T-helper 1 cell treated with Interleukin-12 subunit alpha and Interleukin-12 subunit beta and Interleukin-4 antibody, amounts not matched to agents 30 μg/mL and 1 μg/mL, for 36 hours (primary cell): ENCODE results near the gene MET.

ENCODE experiments used
- H3K27ac Mint-ChIP-seq: one replicate; pipeline ENCODE4 v1.8.0; 2021; ENCODE audit warnings: mild to moderate bottlenecking, mixed read lengths
- H3K27me3 Mint-ChIP-seq: one replicate; pipeline ENCODE4 v1.8.0; 2021; ENCODE audit warnings: low read depth, mixed read lengths
- H3K36me3 Mint-ChIP-seq: one replicate; pipeline ENCODE4 v1.8.0; 2021; ENCODE audit warnings: low read depth, mixed read lengths
- H3K4me1 Mint-ChIP-seq: one replicate; pipeline ENCODE4 v1.8.0; 2021; ENCODE audit warnings: low read depth, mixed read lengths
- H3K4me3 Mint-ChIP-seq: one replicate; pipeline ENCODE4 v1.8.0; 2021; ENCODE audit warnings: mild to moderate bottlenecking, moderate library complexity, mixed read lengths
- H3K9me3 Mint-ChIP-seq: one replicate; pipeline ENCODE4 v1.8.0; 2021; ENCODE audit warnings: mixed read lengths

MET gene

DNA sequence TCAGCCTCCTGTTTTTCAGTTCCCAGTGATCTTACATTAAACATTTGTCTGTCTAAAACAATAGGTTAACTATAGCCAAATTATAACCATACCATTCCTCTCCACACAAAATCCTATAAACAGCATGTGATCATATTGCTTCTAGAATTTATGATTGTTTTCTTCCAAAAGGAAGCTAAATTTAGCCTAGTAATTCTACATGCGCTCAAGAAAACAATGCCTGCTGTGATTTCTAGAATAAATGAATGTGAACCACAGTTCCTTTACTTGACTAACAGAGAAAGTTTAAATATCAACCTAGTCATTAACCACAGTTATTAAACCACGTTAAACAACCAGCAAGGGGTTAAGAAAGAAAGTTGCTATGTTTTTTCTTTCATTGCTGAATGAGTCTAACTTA lies 26.4 kb downstream of the MET start:
- no peaks in the 10 kb centered on the region for H3K9me3 Mint-ChIP-seq
- H3K4me1 Mint-ChIP-seq = no peaks in the 10 kb centered on the region
- H3K27ac Mint-ChIP-seq = no peak overlapping the region
- H3K36me3 Mint-ChIP-seq = no peaks in the 10 kb centered on the region
- H3K27me3 Mint-ChIP-seq = peaks cover 8% of the 10 kb centered on the region
- H3K4me3 Mint-ChIP-seq = no peak overlapping the region

DNA sequence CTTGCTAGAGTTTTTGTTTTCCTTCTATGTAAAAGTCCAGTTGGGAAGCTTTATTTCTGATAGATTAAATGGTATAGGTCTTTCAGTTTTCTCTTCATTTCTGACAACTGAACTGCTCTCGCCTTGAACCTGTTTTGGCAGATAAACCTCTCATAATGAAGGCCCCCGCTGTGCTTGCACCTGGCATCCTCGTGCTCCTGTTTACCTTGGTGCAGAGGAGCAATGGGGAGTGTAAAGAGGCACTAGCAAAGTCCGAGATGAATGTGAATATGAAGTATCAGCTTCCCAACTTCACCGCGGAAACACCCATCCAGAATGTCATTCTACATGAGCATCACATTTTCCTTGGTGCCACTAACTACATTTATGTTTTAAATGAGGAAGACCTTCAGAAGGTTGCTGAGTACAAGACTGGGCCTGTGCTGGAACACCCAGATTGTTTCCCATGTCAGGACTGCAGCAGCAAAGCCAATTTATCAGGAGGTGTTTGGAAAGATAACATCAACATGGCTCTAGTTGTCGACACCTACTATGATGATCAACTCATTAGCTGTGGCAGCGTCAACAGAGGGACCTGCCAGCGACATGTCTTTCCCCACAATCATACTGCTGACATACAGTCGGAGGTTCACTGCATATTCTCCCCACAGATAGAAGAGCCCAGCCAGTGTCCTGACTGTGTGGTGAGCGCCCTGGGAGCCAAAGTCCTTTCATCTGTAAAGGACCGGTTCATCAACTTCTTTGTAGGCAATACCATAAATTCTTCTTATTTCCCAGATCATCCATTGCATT lies 27.1 kb downstream of the MET start:
- no peaks in the 10 kb centered on the region for H3K36me3 Mint-ChIP-seq

DNA sequence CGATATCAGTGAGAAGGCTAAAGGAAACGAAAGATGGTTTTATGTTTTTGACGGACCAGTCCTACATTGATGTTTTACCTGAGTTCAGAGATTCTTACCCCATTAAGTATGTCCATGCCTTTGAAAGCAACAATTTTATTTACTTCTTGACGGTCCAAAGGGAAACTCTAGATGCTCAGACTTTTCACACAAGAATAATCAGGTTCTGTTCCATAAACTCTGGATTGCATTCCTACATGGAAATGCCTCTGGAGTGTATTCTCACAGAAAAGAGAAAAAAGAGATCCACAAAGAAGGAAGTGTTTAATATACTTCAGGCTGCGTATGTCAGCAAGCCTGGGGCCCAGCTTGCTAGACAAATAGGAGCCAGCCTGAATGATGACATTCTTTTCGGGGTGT lies 27.7 kb downstream of the MET start:
- no peaks in the 10 kb centered on the region for H3K9me3 Mint-ChIP-seq
- no peaks in the 10 kb centered on the region for H3K36me3 Mint-ChIP-seq
- H3K4me1 Mint-ChIP-seq = no peaks in the 10 kb centered on the region
- no peak overlapping the region for H3K4me3 Mint-ChIP-seq
- H3K27ac Mint-ChIP-seq = no peak overlapping the region
- H3K27me3 Mint-ChIP-seq = peaks cover 8% of the 10 kb centered on the region

More for the DNA sequence above, 27.1 kb downstream of the MET start:
- Mint-ChIP-seq H3K27ac (no peak overlapping the region), H3K4me1 (no peaks in the 10 kb centered on the region), H3K27me3 (peaks cover 8% of the 10 kb centered on the region), H3K4me3 (no peak overlapping the region), H3K9me3 (no peaks in the 10 kb centered on the region)

DNA sequence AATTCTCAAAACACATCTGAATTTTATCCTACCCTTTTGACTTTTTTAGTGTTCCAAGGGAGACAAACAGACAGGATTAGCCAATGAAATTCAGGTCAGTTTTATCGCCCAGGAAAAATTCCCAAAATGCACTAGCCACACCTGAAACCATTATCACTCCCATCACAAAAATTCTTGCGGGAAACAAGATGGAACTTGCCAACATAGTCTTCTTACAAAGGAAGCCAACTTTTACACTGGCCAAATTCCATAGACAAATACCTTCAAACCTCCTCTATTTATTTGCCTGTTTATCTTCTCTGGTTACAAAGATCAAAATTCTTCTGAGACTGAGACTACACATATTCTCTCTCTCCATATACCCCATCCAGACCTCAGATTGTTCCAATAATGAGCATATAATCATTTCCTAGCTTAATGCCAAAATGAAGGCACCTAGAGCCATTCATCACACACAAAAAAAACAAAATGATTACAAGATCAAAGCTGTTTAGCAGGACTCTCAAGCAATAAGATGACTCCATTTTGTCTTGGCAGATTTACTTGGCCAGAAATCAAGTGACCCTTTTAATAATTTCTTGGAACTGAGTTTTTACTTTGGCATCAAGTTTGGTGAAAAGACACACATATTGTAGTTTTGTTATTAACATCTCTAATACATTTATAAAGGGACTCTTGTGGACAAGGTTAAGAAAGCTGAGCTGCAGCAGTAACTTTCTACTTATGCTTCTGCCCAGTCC lies 30.2 kb downstream of the MET start:
- no peaks in the 10 kb centered on the region for H3K9me3 Mint-ChIP-seq
- no peak overlapping the region for H3K4me3 Mint-ChIP-seq
- no peaks in the 10 kb centered on the region for H3K36me3 Mint-ChIP-seq
- H3K4me1 Mint-ChIP-seq = no peaks in the 10 kb centered on the region
- peaks cover 5% of the 10 kb centered on the region for H3K27me3 Mint-ChIP-seq
- no peak overlapping the region for H3K27ac Mint-ChIP-seq

DNA sequence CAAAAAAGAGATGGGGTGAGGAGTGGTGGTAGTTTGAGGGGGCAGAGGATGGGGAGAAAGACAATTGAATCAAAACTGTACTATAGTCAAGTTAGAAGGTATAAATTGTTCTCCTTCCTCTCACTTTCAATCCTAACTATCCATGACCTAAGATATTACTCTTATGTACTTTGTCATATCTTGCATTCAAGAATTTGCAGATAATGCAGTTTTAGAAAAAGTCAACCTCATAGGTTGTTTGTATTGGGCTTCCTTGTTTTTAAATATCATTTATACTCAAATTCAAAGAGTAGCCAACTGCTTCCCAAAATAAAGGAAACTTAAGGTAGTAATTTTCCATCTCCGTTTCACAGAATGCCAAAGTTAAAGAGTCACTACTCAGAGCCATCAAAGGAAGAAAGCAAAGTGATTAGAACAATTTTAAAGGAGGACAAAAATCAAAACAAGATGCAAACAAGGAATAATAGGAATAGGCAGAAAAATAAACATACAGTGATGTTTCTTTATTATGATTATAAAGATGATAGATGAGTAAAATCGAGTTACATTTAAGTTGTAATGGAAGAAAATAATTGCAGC lies 32.7 kb downstream of the MET start:
- peaks cover 6% of the 10 kb centered on the region for H3K27me3 Mint-ChIP-seq
- no peaks in the 10 kb centered on the region for H3K36me3 Mint-ChIP-seq
- no peak overlapping the region for H3K4me3 Mint-ChIP-seq
- H3K27ac Mint-ChIP-seq = no peak overlapping the region
- H3K4me1 Mint-ChIP-seq = no peaks in the 10 kb centered on the region
- no peaks in the 10 kb centered on the region for H3K9me3 Mint-ChIP-seq

DNA sequence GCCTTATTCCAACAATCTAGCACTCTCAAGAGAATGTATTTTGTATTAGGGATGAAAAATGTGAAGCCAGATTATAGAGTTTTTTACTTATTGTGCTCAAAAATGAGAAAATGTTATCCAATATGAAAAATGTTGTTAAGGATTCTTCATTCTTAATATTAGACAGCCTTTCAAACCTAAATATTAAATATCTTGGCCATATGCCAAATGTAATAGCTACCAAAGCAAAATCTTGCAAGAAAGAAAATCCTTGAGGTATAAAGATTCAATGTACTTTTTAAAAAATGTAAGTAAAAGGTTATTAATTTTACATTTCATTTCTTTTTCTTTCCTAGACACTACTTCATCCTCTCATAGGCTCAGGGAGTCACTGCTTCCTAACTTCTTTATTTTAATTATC lies 33.4 kb downstream of the MET start:
- Mint-ChIP-seq H3K4me1 (no peaks in the 10 kb centered on the region), H3K9me3 (no peaks in the 10 kb centered on the region), H3K27ac (no peak overlapping the region)

DNA sequence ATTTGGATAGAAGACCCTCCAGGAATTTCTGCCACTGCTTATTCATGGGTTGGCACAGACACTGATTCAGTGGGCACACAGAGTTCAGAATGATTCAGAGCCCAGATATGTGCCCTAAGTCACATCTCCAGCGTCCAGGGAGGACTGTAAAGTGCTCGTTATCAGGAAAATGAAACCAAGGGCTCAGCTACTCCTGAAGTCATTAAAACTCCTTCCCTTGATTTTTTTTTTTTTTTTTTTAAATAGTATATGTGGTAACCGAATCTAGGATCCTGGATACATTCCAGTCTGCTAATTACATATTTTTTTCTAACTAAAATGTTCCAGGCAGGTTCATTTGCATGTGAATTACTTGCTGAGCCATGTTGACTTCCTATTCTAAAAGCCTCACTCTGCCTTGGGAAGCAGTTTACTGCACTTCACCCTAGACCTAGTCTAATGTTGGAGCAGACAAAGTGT lies 34.7 kb downstream of the MET start:
- no peaks in the 10 kb centered on the region for H3K9me3 Mint-ChIP-seq
- H3K27me3 Mint-ChIP-seq = peaks cover 6% of the 10 kb centered on the region
- no peak overlapping the region for H3K27ac Mint-ChIP-seq
- no peaks in the 10 kb centered on the region for H3K4me1 Mint-ChIP-seq
- no peaks in the 10 kb centered on the region for H3K36me3 Mint-ChIP-seq
- H3K4me3 Mint-ChIP-seq = no peak overlapping the region

More for the DNA sequence above, 33.4 kb downstream of the MET start:
- H3K27me3 Mint-ChIP-seq = peaks cover 6% of the 10 kb centered on the region
- H3K4me3 Mint-ChIP-seq = no peak overlapping the region
- H3K36me3 Mint-ChIP-seq = no peaks in the 10 kb centered on the region

DNA sequence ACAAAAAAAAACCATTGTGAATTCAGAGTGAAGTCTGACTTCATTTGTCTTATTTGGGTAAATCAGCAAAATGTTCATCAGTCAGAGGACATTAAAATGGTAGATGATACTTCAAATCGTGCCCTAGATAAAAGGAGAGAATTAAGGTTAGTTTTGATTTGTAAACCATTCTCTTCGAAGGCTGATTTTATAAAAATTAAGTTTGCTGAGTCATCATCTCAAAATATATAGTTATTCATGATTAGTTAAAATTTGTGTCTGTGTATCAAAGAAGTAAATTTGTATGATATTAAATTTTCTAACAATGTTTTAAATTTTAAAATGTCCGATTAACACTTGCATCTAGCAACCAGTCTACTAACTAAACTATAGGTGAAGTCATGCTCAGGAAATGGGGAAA lies 35.3 kb downstream of the MET start:
- Mint-ChIP-seq H3K36me3 (no peaks in the 10 kb centered on the region), H3K27ac (no peak overlapping the region), H3K4me1 (no peaks in the 10 kb centered on the region), H3K4me3 (no peak overlapping the region), H3K9me3 (no peaks in the 10 kb centered on the region), H3K27me3 (peaks cover 4% of the 10 kb centered on the region)

DNA sequence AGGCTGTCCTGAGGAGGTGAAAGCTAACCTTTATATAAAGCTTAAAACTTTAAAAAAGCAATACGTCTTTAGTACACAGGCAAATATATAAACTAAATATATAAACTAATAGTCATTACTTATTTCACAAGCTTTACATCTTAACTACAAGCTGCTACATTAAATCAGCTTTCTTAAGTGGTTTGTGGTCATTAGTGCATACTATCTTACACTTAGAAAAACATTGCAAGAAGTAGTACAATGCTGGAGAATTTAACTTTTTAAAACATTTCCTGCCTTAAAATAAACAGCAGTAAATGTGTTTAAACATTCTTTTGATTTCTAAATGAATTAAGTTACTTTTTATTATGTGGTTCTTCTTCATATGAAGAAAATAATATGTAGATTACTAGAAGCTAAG lies 36.3 kb downstream of the MET start:
- H3K9me3 Mint-ChIP-seq = no peaks in the 10 kb centered on the region
- H3K36me3 Mint-ChIP-seq = no peaks in the 10 kb centered on the region
- peaks cover 3% of the 10 kb centered on the region for H3K27me3 Mint-ChIP-seq
- no peak overlapping the region for H3K27ac Mint-ChIP-seq
- H3K4me3 Mint-ChIP-seq = no peak overlapping the region
- H3K4me1 Mint-ChIP-seq = no peaks in the 10 kb centered on the region

DNA sequence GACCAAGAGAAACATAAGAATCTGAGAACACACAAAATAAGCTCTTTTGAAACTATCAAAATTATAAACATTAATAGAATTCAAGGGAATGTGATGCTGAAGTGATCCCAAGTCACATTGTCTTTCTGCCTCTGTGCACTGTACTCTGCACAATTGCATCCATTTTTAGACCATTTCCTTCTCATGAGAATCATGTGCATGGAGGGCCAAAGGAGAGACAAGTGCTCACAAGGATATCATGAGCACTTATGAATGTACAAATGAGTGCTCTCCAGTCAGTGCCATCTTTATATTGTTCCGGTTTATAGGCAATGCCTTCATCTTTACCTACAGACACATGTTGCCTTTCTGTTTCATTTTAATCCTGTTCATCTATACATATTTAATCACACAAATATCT lies 36.9 kb downstream of the MET start:
- peaks cover 3% of the 10 kb centered on the region for H3K27me3 Mint-ChIP-seq
- no peaks in the 10 kb centered on the region for H3K4me1 Mint-ChIP-seq
- no peaks in the 10 kb centered on the region for H3K9me3 Mint-ChIP-seq
- no peaks in the 10 kb centered on the region for H3K36me3 Mint-ChIP-seq
- no peak overlapping the region for H3K27ac Mint-ChIP-seq
- H3K4me3 Mint-ChIP-seq = no peak overlapping the region

DNA sequence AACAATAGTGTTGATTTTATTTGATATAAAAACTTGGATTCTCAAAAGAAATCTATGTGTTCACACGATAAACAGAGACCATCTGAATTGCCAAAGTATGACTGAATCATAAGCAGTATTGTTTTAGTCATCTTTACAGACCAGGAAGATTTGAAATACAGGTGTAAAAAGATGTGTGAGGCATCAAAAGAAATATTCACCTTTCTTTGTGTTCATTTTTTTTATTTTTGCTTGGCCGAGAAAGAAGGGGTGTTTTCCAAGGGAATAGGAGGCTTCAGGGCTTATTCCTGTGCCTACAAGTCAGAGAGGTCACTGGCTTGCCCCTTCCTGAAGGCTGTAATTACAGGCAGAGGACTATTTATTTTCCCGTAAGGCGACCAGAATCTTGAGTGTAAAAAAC lies 37.3 kb downstream of the MET start:
- Mint-ChIP-seq H3K27ac (no peak overlapping the region), H3K4me3 (no peak overlapping the region), H3K36me3 (no peaks in the 10 kb centered on the region), H3K4me1 (no peaks in the 10 kb centered on the region), H3K27me3 (peaks cover 3% of the 10 kb centered on the region), H3K9me3 (no peaks in the 10 kb centered on the region)

DNA sequence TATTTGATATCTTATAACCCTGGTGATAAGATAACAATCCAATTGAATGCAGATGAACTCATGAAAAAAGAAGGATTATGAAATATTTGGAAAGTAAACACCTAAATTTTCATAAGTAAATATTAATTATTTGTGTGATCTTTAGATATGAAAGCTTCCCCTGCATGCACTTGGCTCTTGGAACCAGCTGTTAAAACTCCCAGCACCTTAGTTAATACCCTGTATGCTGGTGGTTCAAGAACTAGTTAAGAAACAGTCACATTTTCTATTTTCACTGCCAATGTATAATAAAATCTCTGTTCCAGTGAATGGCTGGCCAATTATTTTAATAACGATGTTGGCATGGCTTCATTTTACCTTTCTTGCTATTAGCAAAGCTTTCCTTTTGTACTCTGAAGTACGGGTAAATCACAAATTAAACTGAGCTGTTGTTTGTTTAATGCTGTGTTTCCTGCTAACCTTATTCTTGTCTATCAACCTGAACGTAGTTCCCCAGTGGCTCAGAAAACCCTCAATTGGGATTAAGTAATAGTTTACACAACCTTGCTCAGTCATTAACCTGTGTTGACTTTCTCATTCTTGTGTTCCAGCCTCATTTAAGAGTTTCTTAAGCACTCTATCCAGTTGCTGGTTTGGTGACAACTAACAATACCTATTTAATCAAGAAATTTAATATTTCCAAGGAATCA lies 38.9 kb downstream of the MET start:
- H3K4me3 Mint-ChIP-seq = no peak overlapping the region
- H3K27ac Mint-ChIP-seq = no peak overlapping the region
- H3K4me1 Mint-ChIP-seq = no peaks in the 10 kb centered on the region
- no peaks in the 10 kb centered on the region for H3K36me3 Mint-ChIP-seq
- H3K9me3 Mint-ChIP-seq = no peaks in the 10 kb centered on the region
- peaks cover 3% of the 10 kb centered on the region for H3K27me3 Mint-ChIP-seq

DNA sequence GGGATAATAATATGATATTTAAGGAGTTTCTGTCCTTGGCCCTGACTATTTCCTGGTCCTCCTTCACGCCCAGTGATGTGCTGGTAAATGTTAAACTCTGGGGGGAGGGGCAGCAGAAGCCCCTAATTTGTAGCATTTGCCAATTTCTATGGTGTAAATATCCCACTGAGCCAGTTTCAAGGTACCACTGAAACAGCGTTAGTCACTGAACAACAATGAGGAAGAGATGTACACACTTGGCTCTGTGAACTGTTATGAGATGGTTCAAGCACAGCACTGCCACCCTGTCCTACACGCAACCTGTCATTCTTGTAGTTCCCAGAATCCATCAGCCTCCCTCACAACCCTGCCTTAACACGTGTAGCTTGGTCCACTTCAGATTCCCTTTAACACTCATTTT lies 39.8 kb downstream of the MET start:
- no peak overlapping the region for H3K4me3 Mint-ChIP-seq
- H3K36me3 Mint-ChIP-seq = no peaks in the 10 kb centered on the region
- H3K27me3 Mint-ChIP-seq = peaks cover 3% of the 10 kb centered on the region
- H3K27ac Mint-ChIP-seq = no peak overlapping the region
- no peaks in the 10 kb centered on the region for H3K4me1 Mint-ChIP-seq
- no peaks in the 10 kb centered on the region for H3K9me3 Mint-ChIP-seq

DNA sequence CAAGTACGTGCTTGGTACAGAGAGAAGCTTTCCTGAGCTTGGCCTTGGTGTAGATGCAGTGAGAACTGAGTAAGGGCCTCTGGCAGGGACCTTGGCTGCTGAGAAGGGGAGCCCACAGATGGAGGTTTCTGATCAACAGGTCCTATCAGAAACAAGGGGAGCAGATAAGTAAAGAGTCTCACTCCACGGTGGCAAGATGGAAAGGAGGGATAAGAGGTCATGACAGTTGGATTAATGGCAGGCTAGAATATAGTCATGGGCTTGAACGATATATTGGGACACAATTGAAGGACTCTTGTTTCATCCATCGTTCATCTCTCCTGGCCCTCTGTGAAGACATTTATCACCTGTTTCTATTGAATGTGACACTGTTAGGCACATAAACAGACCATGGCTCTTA lies 41.5 kb downstream of the MET start:
- no peak overlapping the region for H3K4me3 Mint-ChIP-seq
- no peaks in the 10 kb centered on the region for H3K9me3 Mint-ChIP-seq
- H3K27me3 Mint-ChIP-seq = no peaks in the 10 kb centered on the region
- no peak overlapping the region for H3K27ac Mint-ChIP-seq
- no peaks in the 10 kb centered on the region for H3K4me1 Mint-ChIP-seq
- no peaks in the 10 kb centered on the region for H3K36me3 Mint-ChIP-seq
